ENCODE results near the gene CAST. TPM values are rescaled to one million over a fixed set of nuclear protein-coding genes. Genes with fewer than 3 reads are reported as not detected.
A peak's percentile ranks its signal among the peaks of the same experiment; 100 is the strongest.

CAST gene
- total RNA-seq, 2 experiments from 2014 or later = 118 to 122 TPM

DNA sequence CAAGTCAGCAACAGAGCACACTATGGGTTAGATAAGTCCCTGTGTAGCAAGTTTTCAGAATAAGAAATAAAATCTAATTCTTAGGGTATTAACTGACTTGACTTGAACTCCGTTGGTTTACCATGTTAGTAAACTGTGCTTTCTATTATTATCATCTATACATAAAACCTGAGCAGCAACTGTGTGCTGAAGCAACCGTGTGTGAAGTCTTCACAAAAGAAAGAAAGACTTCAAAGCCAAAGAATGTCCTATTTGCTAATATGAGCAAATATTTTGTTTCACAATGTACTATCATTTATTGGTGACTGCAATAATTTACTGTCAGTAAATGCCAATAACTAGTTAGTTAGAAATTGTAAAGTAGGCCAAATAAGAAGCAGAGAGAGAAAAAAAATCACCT, 112.9 kb downstream of the CAST start:
- intact Hi-C loops (cut with micrococcal nuclease) = no loop called here
- CTCF ChIA-PET = no interaction called here
- no peak for DNase-seq
- Mint-ChIP-seq H3K9me3 (no peaks in the 10 kb centered on the region), H3K4me3 (no peak overlapping the region), H3K4me1 (ENCODE audit: low read depth) (peaks cover 13% of the 10 kb centered on the region), H3K27ac (no peak overlapping the region), H3K27me3 (ENCODE audit: low read depth) (no peaks in the 10 kb centered on the region), H3K36me3 (ENCODE audit: low read depth) (peaks cover 37% of the 10 kb centered on the region)

DNA sequence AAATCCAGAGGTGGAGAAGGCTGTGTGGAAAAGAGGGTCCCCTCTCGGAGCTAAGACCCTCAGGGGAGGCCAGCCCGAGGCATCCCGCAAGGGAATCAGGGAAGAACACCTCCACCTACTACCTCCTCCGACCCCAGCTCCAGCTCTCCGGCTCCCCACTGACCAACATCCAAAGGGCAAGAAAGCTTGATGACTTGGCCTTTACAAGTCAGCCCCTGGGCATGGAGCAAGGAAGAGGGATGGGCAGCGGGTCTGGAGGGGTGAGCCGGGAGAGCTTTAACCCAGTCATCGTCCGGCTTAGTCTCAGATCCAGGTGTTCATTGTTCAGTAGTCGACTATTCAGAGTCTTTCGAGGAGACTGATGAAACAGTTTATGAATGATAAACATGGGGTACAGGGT, 113.5 kb downstream of the CAST start:
- Mint-ChIP-seq H3K27ac (no peak overlapping the region), H3K4me3 (no peak overlapping the region), H3K9me3 (no peaks in the 10 kb centered on the region), H3K27me3 (ENCODE audit: low read depth) (no peaks in the 10 kb centered on the region), H3K36me3 (ENCODE audit: low read depth) (peaks cover 37% of the 10 kb centered on the region), H3K4me1 (ENCODE audit: low read depth) (peaks cover 13% of the 10 kb centered on the region)
- intact Hi-C loops (cut with micrococcal nuclease) = no loop called here
- DNase-seq = no peak
- CTCF ChIA-PET = interaction anchor here (1.2 kb wide), 1 partner anchor 26 kb away, joined by 3 read pairs; no protein-coding TSS in a partner anchor

DNA sequence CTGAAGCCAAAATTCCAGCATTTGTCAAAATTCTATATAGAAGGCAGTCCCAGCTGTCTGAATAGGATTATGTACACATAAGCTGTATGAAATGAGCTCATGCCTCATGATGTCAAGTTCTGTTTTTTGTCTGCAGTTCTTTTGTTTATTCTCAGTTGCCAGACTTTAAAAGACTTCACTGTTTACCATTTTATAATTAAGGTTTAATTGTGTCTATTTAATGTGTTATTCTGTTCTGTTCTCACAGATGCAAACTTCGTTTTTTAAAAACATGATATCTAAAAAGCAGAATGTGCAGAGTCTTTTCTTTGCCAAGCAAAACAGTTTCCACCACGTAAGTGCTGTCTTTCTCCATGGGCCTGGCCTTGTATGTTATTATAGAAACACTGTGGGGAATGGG, 114.4 kb downstream of the CAST start:
- Mint-ChIP-seq H3K27me3 (ENCODE audit: low read depth) (no peaks in the 10 kb centered on the region), H3K36me3 (ENCODE audit: low read depth) (peaks cover 36% of the 10 kb centered on the region), H3K27ac (no peak overlapping the region), H3K4me3 (no peak overlapping the region), H3K4me1 (ENCODE audit: low read depth) (peaks cover 10% of the 10 kb centered on the region), H3K9me3 (no peaks in the 10 kb centered on the region)
- intact Hi-C loops (cut with micrococcal nuclease) = no loop called here
- no peak for DNase-seq
- CTCF ChIA-PET = interaction anchor here (1.2 to 2.2 kb wide), 2 partner anchors 24 to 25 kb away, joined by 3 to 5 read pairs; no protein-coding TSS in a partner anchor

DNA sequence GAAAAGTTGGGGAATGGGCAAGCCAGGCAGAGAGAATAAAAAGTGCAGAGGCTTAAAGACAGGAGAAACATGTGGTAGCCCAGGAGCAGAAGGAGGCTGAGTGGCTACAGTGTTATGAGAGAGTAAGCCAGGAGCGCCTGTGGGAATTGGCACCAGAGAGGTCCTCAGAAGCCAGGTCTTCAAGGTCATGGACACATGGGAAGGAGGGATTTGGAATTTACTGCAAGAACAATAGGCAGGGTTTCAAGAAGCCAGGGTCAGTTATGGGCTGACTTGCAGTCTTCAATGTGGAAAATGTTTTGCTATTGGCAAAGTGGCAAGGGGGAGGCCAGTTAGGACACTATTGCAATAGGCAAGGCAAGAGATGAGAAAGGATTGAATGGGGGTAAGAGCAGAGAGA, 116.2 kb downstream of the CAST start:
- peaks cover 4% of the 10 kb centered on the region for H3K4me1 Mint-ChIP-seq (ENCODE audit: low read depth)
- H3K36me3 Mint-ChIP-seq (ENCODE audit: low read depth) = peaks cover 42% of the 10 kb centered on the region
- CTCF ChIA-PET = interaction anchor here (2.2 kb wide), 1 partner anchor 26 kb away, joined by 5 read pairs; no protein-coding TSS in a partner anchor
- no peaks in the 10 kb centered on the region for H3K27me3 Mint-ChIP-seq (ENCODE audit: low read depth)
- no peaks in the 10 kb centered on the region for H3K9me3 Mint-ChIP-seq
- intact Hi-C loops (cut with micrococcal nuclease) = no loop called here
- H3K4me3 Mint-ChIP-seq = no peak overlapping the region
- H3K27ac Mint-ChIP-seq = peak overlapping the region; percentile 46
- no peak for DNase-seq

DNA sequence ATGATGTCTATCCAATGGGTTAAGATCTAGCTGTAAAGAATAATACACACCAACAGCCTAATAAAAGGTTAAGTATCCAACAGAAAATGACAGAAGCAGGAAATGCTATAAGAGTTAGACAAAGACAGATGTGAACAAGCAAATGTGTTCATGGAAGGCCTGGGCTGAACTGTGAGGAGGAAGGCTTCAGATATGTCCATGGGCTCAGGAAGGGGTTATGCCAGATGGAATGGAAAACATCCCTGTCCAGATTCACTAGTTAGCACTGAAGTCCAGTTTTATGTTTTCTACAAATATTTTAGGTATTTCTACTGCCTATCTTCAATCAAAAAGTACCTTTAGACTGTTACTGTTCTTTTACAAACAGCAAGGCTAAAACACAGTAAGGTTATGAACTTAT, 118.5 kb downstream of the CAST start:
- CTCF ChIA-PET = interaction anchor here (0.9 to 1.5 kb wide), 2 partner anchors 28 to 384 kb away, joined by 3 read pairs; no protein-coding TSS in a partner anchor
- peaks cover 48% of the 10 kb centered on the region for H3K36me3 Mint-ChIP-seq (ENCODE audit: low read depth)

DNA sequence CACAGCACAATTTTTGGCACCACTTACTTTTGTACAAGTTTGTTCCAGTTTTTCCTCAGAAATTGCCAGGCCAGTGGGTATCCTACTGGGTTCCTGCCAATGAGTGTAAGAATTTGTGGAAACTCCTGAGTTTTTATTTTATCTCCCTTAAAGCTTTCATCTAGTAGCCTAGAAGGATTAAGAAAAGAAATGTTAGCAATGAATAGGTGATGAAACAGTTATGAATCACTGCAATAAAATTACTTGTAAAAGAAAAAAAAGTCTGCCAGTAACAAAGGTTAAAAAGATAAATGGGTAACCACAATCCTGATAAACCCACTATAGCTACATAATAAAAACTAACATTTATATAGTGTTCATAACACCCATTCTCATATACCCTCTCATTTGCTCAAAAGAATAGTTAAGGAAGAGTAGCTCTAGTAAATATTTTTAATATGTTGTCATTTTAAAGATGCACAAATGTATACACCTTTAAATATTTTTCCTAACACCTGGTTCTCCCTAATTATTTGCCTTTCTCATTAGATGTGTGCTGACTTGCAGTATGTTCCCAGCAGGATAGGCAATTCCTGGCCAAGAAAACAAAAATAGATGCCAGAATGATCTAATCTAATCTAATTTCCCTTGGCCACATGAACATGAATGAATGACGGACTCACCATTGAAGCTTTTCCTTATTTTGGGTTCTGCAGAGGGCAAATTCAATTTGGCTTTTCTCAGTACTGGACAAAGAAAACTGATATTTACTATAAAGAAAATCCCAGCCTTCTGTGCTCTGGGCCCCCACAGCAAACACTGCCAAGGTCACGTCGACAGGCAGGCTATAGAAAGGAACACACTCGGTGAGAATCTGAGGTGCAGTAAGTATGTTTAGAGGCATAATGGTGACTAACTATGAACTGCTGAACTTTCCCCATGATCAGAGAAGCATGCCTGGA, 119.1 kb downstream of the CAST start:
- intact Hi-C loops (cut with micrococcal nuclease) = no loop called here
- H3K27ac Mint-ChIP-seq = peak overlapping the region; percentile 57

More for the DNA sequence above, 118.5 kb downstream of the CAST start:
- no peak for DNase-seq
- no peak overlapping the region for H3K4me3 Mint-ChIP-seq
- H3K27me3 Mint-ChIP-seq (ENCODE audit: low read depth) = no peaks in the 10 kb centered on the region
- no peaks in the 10 kb centered on the region for H3K9me3 Mint-ChIP-seq
- H3K27ac Mint-ChIP-seq = peak overlapping the region; percentile 57
- H3K4me1 Mint-ChIP-seq (ENCODE audit: low read depth) = peaks cover 4% of the 10 kb centered on the region
- intact Hi-C loops (cut with micrococcal nuclease) = no loop called here

DNA sequence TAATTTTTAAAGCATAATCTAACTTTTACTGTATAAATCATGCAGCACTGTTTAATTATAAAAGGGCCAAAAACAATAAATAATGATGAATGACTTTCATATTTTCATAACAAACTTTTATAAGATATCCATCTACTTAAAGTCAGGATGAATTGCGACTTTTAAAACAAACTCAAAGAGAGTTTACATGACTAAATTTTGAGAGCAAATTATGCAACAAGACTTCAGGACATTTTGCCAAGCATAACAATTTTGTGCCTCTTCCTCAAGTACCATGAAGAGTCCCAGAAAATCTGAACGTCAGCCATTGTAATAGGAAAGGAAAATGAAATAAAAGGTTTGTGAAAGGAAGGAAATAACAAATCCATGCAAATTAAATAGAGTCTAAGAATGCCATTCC, 121.2 kb downstream of the CAST start:
- peaks cover 45% of the 10 kb centered on the region for H3K36me3 Mint-ChIP-seq (ENCODE audit: low read depth)
- peaks cover 4% of the 10 kb centered on the region for H3K4me1 Mint-ChIP-seq (ENCODE audit: low read depth)
- no peak overlapping the region for H3K4me3 Mint-ChIP-seq
- intact Hi-C loops (cut with micrococcal nuclease) = no loop called here
- DNase-seq = no peak
- H3K27ac Mint-ChIP-seq = peak overlapping the region; percentile 19
- CTCF ChIA-PET = no interaction called here
- no peaks in the 10 kb centered on the region for H3K27me3 Mint-ChIP-seq (ENCODE audit: low read depth)
- no peaks in the 10 kb centered on the region for H3K9me3 Mint-ChIP-seq

More for the DNA sequence above, 119.1 kb downstream of the CAST start:
- Mint-ChIP-seq H3K4me1 (ENCODE audit: low read depth) (peaks cover 4% of the 10 kb centered on the region), H3K4me3 (no peak overlapping the region), H3K36me3 (ENCODE audit: low read depth) (peaks cover 50% of the 10 kb centered on the region), H3K27me3 (ENCODE audit: low read depth) (no peaks in the 10 kb centered on the region), H3K9me3 (no peaks in the 10 kb centered on the region)
- no peak for DNase-seq
- CTCF ChIA-PET = interaction anchor here (0.9 to 1.5 kb wide), 2 partner anchors 29 to 383 kb away, joined by 3 read pairs; no protein-coding TSS in a partner anchor

DNA sequence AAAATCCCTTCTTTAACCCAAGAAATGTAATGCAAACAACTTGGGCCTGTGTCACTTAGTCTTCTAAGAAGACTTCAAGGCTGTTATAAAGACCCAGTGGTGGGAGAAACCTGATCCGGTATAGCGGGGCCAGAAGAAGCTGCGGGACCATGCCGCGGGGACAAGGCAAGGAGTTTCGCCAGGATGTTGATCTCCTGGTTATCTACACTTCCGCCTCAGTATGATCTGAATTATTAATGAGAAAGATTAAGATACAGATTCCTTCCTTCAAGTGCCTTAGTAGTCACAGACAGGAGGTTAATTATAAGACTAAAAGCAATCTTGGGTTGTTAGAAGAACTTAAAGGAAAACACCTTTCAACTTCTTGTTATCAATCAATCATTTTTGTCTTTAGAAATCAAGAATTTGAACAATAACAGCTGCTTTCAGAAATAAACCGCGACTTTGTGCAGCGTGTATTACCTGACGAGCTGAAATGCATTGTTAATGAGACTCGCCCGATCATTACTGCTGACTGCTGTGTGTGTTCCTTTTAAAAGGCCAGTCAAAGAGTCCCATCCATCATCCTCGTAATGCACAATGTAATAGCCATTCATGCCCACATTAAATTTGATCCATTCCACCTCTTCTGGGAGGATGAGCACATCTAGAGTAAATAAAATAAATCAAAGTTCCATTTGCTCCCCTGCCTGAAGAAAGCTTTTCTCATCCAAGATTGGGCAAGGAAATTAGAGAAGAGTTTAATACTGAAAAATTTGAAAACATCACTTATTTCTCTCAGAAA, 123.3 kb downstream of the CAST start:
- Mint-ChIP-seq H3K27me3 (ENCODE audit: low read depth) (no peaks in the 10 kb centered on the region), H3K4me3 (no peak overlapping the region), H3K36me3 (ENCODE audit: low read depth) (peaks cover 46% of the 10 kb centered on the region), H3K27ac (peak overlapping the region; percentile 19), H3K4me1 (ENCODE audit: low read depth) (peaks cover 6% of the 10 kb centered on the region), H3K9me3 (no peaks in the 10 kb centered on the region)
- intact Hi-C loops (cut with micrococcal nuclease) = no loop called here
- CTCF ChIA-PET = interaction anchor here (0.7 to 1.2 kb wide), 3 partner anchors 44 to 392 kb away, joined by 3 read pairs; no protein-coding TSS in a partner anchor
- no peak for DNase-seq

DNA sequence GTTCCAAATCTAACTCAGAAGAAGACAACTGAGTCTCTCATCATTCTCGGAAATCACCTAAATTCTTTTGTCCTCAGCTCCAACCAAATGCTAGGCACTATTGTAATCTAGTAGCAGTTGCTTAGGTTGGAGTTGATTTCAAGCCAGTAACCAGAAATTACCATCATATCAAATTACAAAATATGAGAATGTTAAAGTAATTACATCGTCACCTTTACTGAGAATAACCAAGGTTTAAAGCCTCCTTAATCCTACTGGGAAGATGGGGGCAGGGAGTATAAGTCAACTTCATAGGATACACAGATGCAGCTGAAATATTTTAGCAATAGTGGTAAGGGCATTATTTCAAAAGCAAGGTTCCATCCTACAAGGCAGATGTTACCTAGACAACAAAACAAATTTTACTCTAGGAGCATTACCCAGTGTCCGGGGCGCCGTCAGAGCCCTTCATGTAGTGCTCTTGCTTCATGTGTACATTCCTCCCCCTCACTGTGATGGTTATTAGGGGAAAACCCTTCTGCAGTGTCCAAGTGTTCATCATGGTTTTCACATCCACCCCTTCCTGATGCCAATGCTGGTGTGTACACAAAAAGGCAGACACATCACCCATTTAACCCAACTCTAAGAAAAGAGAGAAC, 126.1 kb downstream of the CAST start:
- Mint-ChIP-seq H3K27ac (peak overlapping the region; percentile 60), H3K4me3 (no peak overlapping the region), H3K9me3 (no peaks in the 10 kb centered on the region), H3K4me1 (ENCODE audit: low read depth) (peaks cover 3% of the 10 kb centered on the region), H3K27me3 (ENCODE audit: low read depth) (no peaks in the 10 kb centered on the region), H3K36me3 (ENCODE audit: low read depth) (peaks cover 42% of the 10 kb centered on the region)
- CTCF ChIA-PET = no interaction called here
- no peak for DNase-seq
- intact Hi-C loops (cut with micrococcal nuclease) = no loop called here

DNA sequence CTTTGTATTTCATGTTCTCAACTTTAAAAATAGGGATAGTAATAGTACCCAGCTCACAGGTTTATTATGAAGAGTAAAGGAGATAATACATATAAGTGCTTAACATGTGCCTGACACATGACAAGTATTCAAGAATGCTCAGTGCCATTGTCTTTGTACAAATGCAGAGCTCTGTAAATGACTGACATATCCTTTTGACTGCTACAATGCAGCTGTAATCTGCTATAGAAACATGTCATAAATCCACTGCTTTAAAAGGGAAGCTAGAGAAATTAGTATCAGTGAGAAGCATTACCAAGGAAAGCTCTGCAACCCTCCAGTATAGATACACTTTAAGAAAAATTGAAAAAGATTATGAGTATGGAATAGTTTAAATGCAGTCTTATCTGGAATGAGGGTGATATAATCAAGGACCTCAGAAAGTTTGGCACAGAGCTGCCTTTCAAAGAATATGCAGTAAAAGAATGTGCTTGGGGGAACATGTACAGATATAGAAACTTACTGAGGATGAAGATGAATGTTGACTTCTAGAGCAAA, 127.7 kb downstream of the CAST start:
- Mint-ChIP-seq H3K36me3 (ENCODE audit: low read depth) (peaks cover 43% of the 10 kb centered on the region), H3K9me3 (no peaks in the 10 kb centered on the region), H3K27me3 (ENCODE audit: low read depth) (no peaks in the 10 kb centered on the region), H3K27ac (peak overlapping the region; percentile 51), H3K4me3 (no peak overlapping the region), H3K4me1 (ENCODE audit: low read depth) (peaks cover 14% of the 10 kb centered on the region)
- CTCF ChIA-PET = interaction anchor here (0.7 to 1.4 kb wide), 4 partner anchors 56 to 372 kb away, joined by 3 to 7 read pairs (median 4); no protein-coding TSS in a partner anchor
- DNase-seq = no peak
- intact Hi-C loops (cut with micrococcal nuclease) = no loop called here

DNA sequence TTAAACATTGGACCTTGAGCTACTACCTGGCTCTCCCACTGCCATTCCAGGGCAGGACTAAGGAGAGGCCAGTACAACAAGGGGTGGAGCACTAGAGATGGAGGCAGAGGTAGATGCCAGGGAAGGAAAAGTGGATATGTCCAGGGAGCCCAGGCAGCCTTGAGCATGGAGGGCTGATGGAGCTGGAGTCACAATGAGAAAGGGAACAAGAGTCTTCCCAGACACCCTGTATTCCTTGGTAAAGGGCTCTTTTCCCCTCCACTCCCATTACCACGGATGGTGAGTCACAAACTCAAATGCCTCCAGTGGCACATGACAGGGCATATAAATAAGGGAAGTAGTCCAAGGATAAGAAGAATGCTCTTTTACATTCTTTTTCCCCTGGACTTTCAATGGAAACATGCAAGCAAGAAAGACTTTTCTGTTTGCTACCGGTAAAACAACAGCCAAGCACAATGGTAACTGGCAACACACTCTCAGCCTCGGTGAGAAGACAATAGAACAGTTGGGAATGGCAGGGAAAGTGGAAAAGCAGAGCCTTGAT, 128.9 kb downstream of the CAST start:
- no peak overlapping the region for H3K4me3 Mint-ChIP-seq
- DNase-seq = no peak
- CTCF ChIA-PET = interaction anchor here (1.4 kb wide), 1 partner anchor 371 kb away, joined by 4 read pairs; no protein-coding TSS in a partner anchor
- H3K27ac Mint-ChIP-seq = no peak overlapping the region
- peaks cover 45% of the 10 kb centered on the region for H3K36me3 Mint-ChIP-seq (ENCODE audit: low read depth)
- no peaks in the 10 kb centered on the region for H3K27me3 Mint-ChIP-seq (ENCODE audit: low read depth)
- intact Hi-C loops (cut with micrococcal nuclease) = no loop called here
- no peaks in the 10 kb centered on the region for H3K9me3 Mint-ChIP-seq
- peaks cover 24% of the 10 kb centered on the region for H3K4me1 Mint-ChIP-seq (ENCODE audit: low read depth)

Data from activated naive CD4-positive, alpha-beta T cell treated with anti-CD3 and anti-CD28 coated beads for 36 hours (primary cell).